ENCODE data around the gene ICA1. TPM values are rescaled to one million over a fixed set of nuclear protein-coding genes. Genes with fewer than 3 reads are reported as not detected.
A peak's percentile ranks its signal among the peaks of the same experiment; 100 is the strongest.

The ICA1 gene
- total and polyA plus RNA-seq, 8 donors: 34.8 to 74.4 (median 50.4) TPM

DNA sequence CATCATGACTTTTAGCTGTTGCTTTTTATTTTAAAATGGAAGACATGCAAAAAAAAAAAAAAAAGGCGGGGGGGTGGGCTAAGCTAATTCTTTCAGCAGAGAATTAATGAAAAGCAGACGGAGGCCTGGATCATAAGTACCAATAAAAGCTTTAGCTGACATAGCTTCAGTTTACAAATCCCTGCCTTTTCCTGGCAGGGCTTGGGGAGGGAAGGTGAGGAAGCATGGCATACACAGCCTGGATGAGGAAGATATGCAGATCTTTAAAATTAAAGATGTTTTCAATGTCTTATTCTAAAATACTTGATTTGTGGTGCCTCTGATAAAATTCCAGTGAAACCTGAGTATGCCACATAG, 57.0 kb downstream of the ICA1 start:
- no peaks in the 10 kb centered on the region for H3K4me1 ChIP-seq
- DNase-seq: no peak
- TF ChIP-seq, protein P1, sequence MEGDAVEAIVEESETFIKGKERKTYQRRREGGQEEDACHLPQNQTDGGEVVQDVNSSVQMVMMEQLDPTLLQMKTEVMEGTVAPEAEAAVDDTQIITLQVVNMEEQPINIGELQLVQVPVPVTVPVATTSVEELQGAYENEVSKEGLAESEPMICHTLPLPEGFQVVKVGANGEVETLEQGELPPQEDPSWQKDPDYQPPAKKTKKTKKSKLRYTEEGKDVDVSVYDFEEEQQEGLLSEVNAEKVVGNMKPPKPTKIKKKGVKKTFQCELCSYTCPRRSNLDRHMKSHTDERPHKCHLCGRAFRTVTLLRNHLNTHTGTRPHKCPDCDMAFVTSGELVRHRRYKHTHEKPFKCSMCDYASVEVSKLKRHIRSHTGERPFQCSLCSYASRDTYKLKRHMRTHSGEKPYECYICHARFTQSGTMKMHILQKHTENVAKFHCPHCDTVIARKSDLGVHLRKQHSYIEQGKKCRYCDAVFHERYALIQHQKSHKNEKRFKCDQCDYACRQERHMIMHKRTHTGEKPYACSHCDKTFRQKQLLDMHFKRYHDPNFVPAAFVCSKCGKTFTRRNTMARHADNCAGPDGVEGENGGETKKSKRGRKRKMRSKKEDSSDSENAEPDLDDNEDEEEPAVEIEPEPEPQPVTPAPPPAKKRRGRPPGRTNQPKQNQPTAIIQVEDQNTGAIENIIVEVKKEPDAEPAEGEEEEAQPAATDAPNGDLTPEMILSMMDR (IDR thresholded peaks at IDR 0.05): no peak
- no peak overlapping the region for H3K4me3 ChIP-seq
- no peak for FAIRE-seq
- H3K27me3 ChIP-seq: no peaks in the 10 kb centered on the region
- 95 to 96% methylated on average over 2 of the region's 2 CpGs for WGBS, 2 donors
- no peak overlapping the region for H3K27ac ChIP-seq
- no peak for ATAC-seq
- no peaks in the 10 kb centered on the region for H3K36me3 ChIP-seq
- no peaks in the 10 kb centered on the region for H3K9me3 ChIP-seq
- intact Hi-C loops (cut with DNase I): no loop called here

DNA sequence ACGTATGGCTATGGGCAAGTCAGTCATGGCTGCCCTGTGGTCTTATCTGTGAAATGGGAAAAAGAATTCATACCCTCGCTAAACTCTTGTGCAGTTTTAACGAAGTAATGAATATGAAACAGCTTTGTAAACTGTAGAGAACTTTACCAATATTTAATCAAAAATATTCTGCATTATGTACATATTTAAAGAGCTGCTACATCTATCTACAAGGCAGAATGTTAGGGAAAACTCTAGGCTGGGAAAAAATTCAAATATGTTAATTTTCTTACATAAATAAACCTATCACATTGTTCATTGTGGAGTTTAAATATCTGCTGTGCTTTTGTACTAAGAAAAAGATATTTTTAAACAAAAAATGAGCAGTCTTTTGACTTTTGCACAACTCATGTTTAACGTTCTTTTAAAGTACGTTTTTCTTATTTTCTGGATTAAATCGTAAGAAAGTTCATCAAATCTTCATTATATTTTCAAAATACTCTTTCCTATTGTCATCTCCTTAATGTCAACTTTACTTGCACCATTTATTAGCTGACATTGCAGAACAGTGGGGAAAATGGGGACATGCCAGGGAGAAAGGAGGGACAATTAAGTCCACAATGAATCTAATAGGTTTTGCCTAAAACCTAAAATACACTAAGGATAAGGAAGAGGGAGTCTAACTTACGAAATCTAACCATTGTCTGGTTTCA, 57.5 kb downstream of the ICA1 start:
- H3K4me1 ChIP-seq: no peaks in the 10 kb centered on the region
- TF ChIP-seq, protein P1 (IDR thresholded peaks at IDR 0.05): no peak
- no peaks in the 10 kb centered on the region for H3K9me3 ChIP-seq
- H3K27me3 ChIP-seq: no peaks in the 10 kb centered on the region
- H3K27ac ChIP-seq: no peak overlapping the region
- FAIRE-seq: no peak
- intact Hi-C loops (cut with DNase I): no loop called here
- no peak for DNase-seq
- 95 to 97% methylated on average over 7 of the region's 7 CpGs for WGBS, 2 donors
- H3K4me3 ChIP-seq: no peak overlapping the region
- ATAC-seq: no peak
- no peaks in the 10 kb centered on the region for H3K36me3 ChIP-seq

DNA sequence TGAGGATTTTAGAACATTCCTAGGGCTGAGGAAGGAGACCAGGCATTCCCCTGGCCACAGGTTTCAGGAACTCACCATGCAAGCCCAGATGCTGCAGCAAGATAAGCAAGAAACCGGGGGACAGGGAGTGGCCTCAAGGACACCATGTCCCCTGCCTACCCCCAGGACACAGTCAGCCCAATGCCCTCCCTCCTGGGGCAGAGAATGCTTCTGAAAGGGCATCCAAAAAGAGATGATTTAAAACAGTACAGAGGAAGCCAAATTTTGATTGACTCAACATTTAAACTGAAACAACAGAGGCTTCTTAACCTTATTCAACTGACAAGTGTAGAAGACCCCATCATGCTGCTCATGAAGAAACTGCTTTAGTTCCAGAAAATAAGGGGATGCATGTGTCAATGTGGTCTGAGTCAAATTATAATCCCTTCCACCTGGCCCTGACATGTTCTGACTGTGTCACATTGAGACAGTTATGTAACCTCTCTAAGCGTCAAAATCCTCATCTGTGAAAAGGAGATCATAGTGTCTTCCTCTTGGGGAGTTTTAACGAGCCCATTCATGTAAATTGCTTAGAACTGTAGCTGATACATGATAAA, 60.0 kb downstream of the ICA1 start:
- H3K36me3 ChIP-seq: no peaks in the 10 kb centered on the region
- H3K4me1 ChIP-seq: no peaks in the 10 kb centered on the region
- peak in 1 of 4 donors; percentile 24 for ATAC-seq
- H3K4me3 ChIP-seq: no peak overlapping the region
- no peaks in the 10 kb centered on the region for H3K9me3 ChIP-seq
- no peak overlapping the region for H3K27ac ChIP-seq
- intact Hi-C loops (cut with DNase I): no loop called here
- TF ChIP-seq, protein P1 (IDR thresholded peaks at IDR 0.05): no peak
- no peaks in the 10 kb centered on the region for H3K27me3 ChIP-seq
- no peak for FAIRE-seq
- WGBS, 2 donors: 58 to 63% methylated on average over 3 of the region's 3 CpGs
- DNase-seq: no peak

DNA sequence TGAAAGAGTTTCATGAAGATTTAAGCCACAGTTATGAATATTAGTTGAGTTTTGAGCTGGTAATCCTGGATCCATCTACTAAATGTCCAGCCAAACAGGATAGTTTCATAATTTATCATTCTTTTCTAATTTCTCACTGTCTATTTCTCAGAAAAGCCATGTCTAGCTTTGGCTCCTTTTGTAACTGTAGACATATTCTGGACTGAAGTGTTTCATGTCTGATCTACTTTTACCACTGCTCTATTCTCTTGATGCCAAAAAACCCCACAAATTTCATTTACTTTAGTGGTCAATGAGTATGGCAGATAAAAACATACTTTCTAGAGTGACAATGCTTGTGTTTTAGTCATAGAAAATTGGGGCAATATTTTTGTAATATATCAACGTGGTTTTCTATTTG, 61.2 kb downstream of the ICA1 start:
- DNase-seq: no peak
- Histone ChIP-seq H3K4me3 (no peak overlapping the region), H3K27ac (no peak overlapping the region), H3K9me3 (no peaks in the 10 kb centered on the region), H3K4me1 (no peaks in the 10 kb centered on the region), H3K27me3 (no peaks in the 10 kb centered on the region), H3K36me3 (no peaks in the 10 kb centered on the region)
- FAIRE-seq: no peak
- ATAC-seq: no peak
- TF ChIP-seq, protein P1 (IDR thresholded peaks at IDR 0.05): no peak
- intact Hi-C loops (cut with DNase I): no loop called here
- WGBS, 2 donors: 56 to 76% methylated on average over 1 of the region's 1 CpG

DNA sequence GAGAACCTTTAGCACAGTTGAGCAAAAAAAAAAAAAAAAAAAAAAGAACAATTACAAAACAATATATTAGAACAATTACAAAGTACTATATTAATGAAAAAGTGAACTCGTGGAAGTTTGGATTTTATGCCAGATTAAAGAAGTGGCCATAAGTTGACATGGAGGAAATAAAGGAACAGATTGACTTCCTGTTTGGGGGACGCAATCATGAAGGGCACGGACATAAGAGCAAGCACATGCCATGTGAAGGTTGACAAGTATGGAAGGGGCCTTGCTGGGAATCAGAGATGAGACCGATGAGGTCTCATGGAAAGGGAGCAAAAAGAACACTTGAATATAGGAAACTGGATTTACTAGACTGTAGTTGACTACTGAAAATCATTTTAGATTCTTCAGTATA, 61.7 kb downstream of the ICA1 start:
- Histone ChIP-seq H3K36me3 (no peaks in the 10 kb centered on the region), H3K4me3 (no peak overlapping the region), H3K27ac (no peak overlapping the region), H3K4me1 (no peaks in the 10 kb centered on the region), H3K27me3 (no peaks in the 10 kb centered on the region), H3K9me3 (no peaks in the 10 kb centered on the region)
- ATAC-seq (no peak), DNase-seq (no peak), FAIRE-seq (no peak)
- WGBS, 2 donors: 88% methylated on average over 4 of the region's 4 CpGs
- intact Hi-C loops (cut with DNase I): no loop called here
- TF ChIP-seq, protein P1 (IDR thresholded peaks at IDR 0.05): no peak
